ENCODE data around the gene CACNA2D4. TPM values are rescaled to one million over a fixed set of nuclear protein-coding genes. Genes with fewer than 3 reads are reported as not detected.

CACNA2D4 gene
- total RNA-seq, 1 donor from 2014 or later, result 0.30 TPM

- Mint-ChIP-seq H3K4me3 (ENCODE audit: unreplicated experiment) (no peak overlapping the region), H3K9me3 (ENCODE audit: low read depth) (peaks cover 6% of the 10 kb centered on the region), H3K36me3 (ENCODE audit: low read depth) (peaks cover 3% of the 10 kb centered on the region), H3K4me1 (ENCODE audit: low read depth) (no peaks in the 10 kb centered on the region), H3K27ac (ENCODE audit: unreplicated experiment) (no peak overlapping the region), H3K27me3 (ENCODE audit: low read depth) (peaks cover 29% of the 10 kb centered on the region)
- no peak for TF ChIP-seq CTCF (IDR thresholded peaks at IDR 0.05)
- DNase-seq (ENCODE audit: low spot score), result no peak
Measured at GRCh38 chr12:1878214-1878613, 40.2 kb downstream of the CACNA2D4 start.

- Mint-ChIP-seq H3K4me1 (ENCODE audit: low read depth) (no peaks in the 10 kb centered on the region), H3K27me3 (ENCODE audit: low read depth) (peaks cover 33% of the 10 kb centered on the region)
Measured at GRCh38 chr12:1877169-1877878, 41.1 kb downstream of the CACNA2D4 start.

GRCh38 chr12:1876086-1876485 is 42.4 kb downstream of the CACNA2D4 start:
- no peak for TF ChIP-seq CTCF (IDR thresholded peaks at IDR 0.05)
- H3K9me3 Mint-ChIP-seq (ENCODE audit: low read depth), result peaks cover 6% of the 10 kb centered on the region
- peaks cover 34% of the 10 kb centered on the region for H3K27me3 Mint-ChIP-seq (ENCODE audit: low read depth)
- DNase-seq (ENCODE audit: low spot score), result no peak
- no peaks in the 10 kb centered on the region for H3K4me1 Mint-ChIP-seq (ENCODE audit: low read depth)
- H3K36me3 Mint-ChIP-seq (ENCODE audit: low read depth), result peaks cover 3% of the 10 kb centered on the region
- H3K4me3 Mint-ChIP-seq (ENCODE audit: unreplicated experiment), result no peak overlapping the region
- H3K27ac Mint-ChIP-seq (ENCODE audit: unreplicated experiment), result no peak overlapping the region

More at GRCh38 chr12:1877169-1877878, 41.1 kb downstream of the CACNA2D4 start:
- no peak overlapping the region for H3K4me3 Mint-ChIP-seq (ENCODE audit: unreplicated experiment)
- H3K36me3 Mint-ChIP-seq (ENCODE audit: low read depth), result peaks cover 3% of the 10 kb centered on the region
- DNase-seq (ENCODE audit: low spot score), result no peak
- H3K9me3 Mint-ChIP-seq (ENCODE audit: low read depth), result peaks cover 6% of the 10 kb centered on the region
- no peak overlapping the region for H3K27ac Mint-ChIP-seq (ENCODE audit: unreplicated experiment)
- TF ChIP-seq CTCF (IDR thresholded peaks at IDR 0.05), result no peak

- no peak for TF ChIP-seq CTCF (IDR thresholded peaks at IDR 0.05)
- Mint-ChIP-seq H3K27ac (ENCODE audit: unreplicated experiment) (no peak overlapping the region), H3K27me3 (ENCODE audit: low read depth) (peaks cover 35% of the 10 kb centered on the region), H3K9me3 (ENCODE audit: low read depth) (peaks cover 6% of the 10 kb centered on the region), H3K4me1 (ENCODE audit: low read depth) (no peaks in the 10 kb centered on the region), H3K4me3 (ENCODE audit: unreplicated experiment) (no peak overlapping the region), H3K36me3 (ENCODE audit: low read depth) (peaks cover 3% of the 10 kb centered on the region)
- no peak for DNase-seq (ENCODE audit: low spot score)
Measured at GRCh38 chr12:1875608-1876007, 42.8 kb downstream of the CACNA2D4 start.

- TF ChIP-seq CTCF (IDR thresholded peaks at IDR 0.05), result no peak
- H3K9me3 Mint-ChIP-seq (ENCODE audit: low read depth), result peaks cover 14% of the 10 kb centered on the region
- DNase-seq (ENCODE audit: low spot score), result no peak
- H3K27ac Mint-ChIP-seq (ENCODE audit: unreplicated experiment), result no peak overlapping the region
- no peak overlapping the region for H3K4me3 Mint-ChIP-seq (ENCODE audit: unreplicated experiment)
- no peaks in the 10 kb centered on the region for H3K4me1 Mint-ChIP-seq (ENCODE audit: low read depth)
- peaks cover 45% of the 10 kb centered on the region for H3K27me3 Mint-ChIP-seq (ENCODE audit: low read depth)
- H3K36me3 Mint-ChIP-seq (ENCODE audit: low read depth), result peaks cover 11% of the 10 kb centered on the region
Measured at GRCh38 chr12:1873531-1874510, 44.6 kb downstream of the CACNA2D4 start.
